Activated naive CD4-positive, alpha-beta T cell treated with anti-CD3 and anti-CD28 coated beads, Interleukin-2, amount 10 ng/mL, durations not matched to agents 7 days and 5 days (primary cell): ENCODE data around the gene CEMP1.

Experiments used
- CTCF ChIA-PET: fragments of 350-600 bp; sonication (Branson Sonifier 250); formaldehyde crosslinking; loops from one replicate; lab custom pipeline; 2021; ENCODE audit warnings: antibody characterized with exemption; lab: Charles Lee
- DNase-seq: peaks from one replicate; pipeline ENCODE4 v3.0.0-alpha.2; 2020
- H3K27ac Mint-ChIP-seq: one replicate; pipeline ENCODE4 v1.8.0; 2021; ENCODE audit warnings: mild to moderate bottlenecking, moderate library complexity, mixed read lengths
- H3K27me3 Mint-ChIP-seq: one replicate; pipeline ENCODE4 v1.8.0; 2021; ENCODE audit warnings: mild to moderate bottlenecking, mixed read lengths
- H3K36me3 Mint-ChIP-seq: one replicate; pipeline ENCODE4 v1.8.0; 2021; ENCODE audit warnings: mixed read lengths
- H3K4me1 Mint-ChIP-seq: one replicate; pipeline ENCODE4 v1.8.0; 2021; ENCODE audit warnings: mixed read lengths
- H3K4me3 Mint-ChIP-seq: one replicate; pipeline ENCODE4 v1.8.0; 2021; ENCODE audit warnings: mild to moderate bottlenecking, moderate library complexity, mixed read lengths
- H3K9me3 Mint-ChIP-seq: one replicate; pipeline ENCODE4 v1.8.0; 2021; ENCODE audit warnings: mixed read lengths

Gene CEMP1

GRCh38 chr16:2483939-2484897 lies 47.0 kb downstream of the CEMP1 start:
- Mint-ChIP-seq H3K36me3 (no peaks in the 10 kb centered on the region), H3K4me1 (peaks cover 20% of the 10 kb centered on the region), H3K27me3 (peaks cover 7% of the 10 kb centered on the region), H3K9me3 (no peaks in the 10 kb centered on the region), H3K4me3 (no peak overlapping the region), H3K27ac (no peak overlapping the region)
- CTCF ChIA-PET: interaction anchor here (1.4 kb wide), 1 partner anchor 17 kb away, joined by 3 read pairs; no protein-coding TSS in a partner anchor
- no peak for DNase-seq

DNA sequence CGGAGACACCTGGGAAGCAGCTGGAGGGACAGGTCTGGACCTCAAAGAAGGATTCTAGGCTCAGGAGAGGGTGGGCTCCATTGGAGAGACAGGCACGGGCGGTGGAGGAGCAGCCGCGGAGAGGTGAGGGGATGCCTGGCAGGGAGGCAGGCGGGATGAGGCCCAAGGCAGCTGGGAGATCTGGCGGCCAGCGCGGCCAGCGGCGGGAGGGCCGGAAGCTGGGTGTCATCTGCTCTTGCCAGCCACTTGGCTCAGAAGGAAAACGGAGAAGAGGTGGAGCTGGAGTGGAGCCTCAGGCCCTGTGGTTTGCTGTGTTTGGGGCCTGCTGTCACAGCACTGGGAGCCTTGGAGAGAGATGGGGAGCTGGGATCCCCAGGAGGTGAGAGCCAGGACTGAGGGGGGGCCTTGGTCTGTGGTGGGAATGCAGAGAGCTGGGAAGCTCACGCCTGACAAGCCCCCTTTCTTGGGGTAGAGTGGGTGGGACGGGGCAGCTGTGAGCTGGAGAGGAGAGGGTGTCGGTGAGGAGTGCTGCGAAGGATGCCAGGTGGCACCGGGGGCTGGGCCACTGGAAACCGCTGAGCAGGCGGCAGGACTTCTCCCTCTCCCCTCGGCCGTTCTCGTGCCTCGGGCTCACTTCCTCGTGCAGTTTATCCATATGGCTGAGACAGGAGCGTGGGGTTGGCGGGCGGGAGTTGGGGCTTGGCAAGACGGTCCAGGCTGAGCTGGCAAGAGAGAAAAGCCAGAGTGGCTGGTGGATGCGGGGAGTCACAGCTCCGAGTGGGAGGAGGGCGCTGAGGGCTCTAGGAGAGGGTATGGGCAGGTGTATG lies 48.3 kb downstream of the CEMP1 start:
- H3K36me3 Mint-ChIP-seq: no peaks in the 10 kb centered on the region
- H3K4me1 Mint-ChIP-seq: peaks cover 17% of the 10 kb centered on the region
- H3K27me3 Mint-ChIP-seq: peaks cover 9% of the 10 kb centered on the region
- DNase-seq: no peak
- H3K27ac Mint-ChIP-seq: no peak overlapping the region
- H3K9me3 Mint-ChIP-seq: no peaks in the 10 kb centered on the region
- CTCF ChIA-PET: interaction anchor here (0.6 kb wide), 1 partner anchor 332 kb away, joined by 3 read pairs; no protein-coding TSS in a partner anchor
- no peak overlapping the region for H3K4me3 Mint-ChIP-seq

DNA sequence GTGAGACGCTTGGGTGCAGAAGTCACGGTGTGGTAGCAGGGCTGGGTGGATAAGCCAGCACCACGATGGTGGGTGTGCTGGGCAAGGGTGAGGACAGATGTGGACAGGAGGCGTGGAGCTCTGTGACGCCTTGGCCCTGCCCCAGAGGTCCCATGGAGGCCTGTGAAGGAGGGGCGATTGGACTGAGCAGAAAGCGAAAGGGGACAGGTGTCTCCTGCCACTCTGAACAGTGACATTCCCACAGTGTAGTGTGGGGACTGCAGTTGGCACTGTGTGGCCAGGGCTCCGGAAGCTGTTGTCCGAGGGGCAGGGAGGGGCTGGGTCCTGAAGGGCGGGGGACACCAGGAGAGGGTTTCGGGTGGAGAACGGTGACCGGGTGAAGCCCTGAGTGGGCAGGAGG lies 49.0 kb downstream of the CEMP1 start:
- Mint-ChIP-seq H3K4me3 (no peak overlapping the region), H3K36me3 (no peaks in the 10 kb centered on the region), H3K4me1 (peaks cover 11% of the 10 kb centered on the region), H3K9me3 (no peaks in the 10 kb centered on the region), H3K27ac (no peak overlapping the region), H3K27me3 (peaks cover 12% of the 10 kb centered on the region)
- DNase-seq: no peak
- CTCF ChIA-PET: no interaction called here

DNA sequence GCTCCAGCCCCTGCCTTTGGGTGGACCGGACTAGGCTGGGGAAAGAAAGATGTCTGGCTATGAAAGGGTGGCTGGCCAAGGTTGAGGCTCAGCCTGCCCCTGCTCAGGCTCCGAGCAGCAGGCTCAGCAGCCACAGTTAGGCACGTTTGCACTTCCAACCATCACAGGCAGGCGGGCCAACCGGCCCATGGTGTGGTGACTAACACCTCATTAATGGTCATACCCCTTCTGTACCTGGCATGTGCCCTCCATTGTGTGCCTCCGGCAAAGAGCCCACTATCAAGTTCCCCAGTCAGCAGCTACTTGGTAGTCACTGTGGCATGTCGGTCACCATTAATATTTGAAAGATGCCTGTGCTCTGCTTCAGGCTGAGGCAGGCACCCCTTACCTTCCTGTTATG lies 49.5 kb downstream of the CEMP1 start:
- H3K4me3 Mint-ChIP-seq: no peak overlapping the region
- no peak overlapping the region for H3K27ac Mint-ChIP-seq
- no peaks in the 10 kb centered on the region for H3K9me3 Mint-ChIP-seq
- peaks cover 5% of the 10 kb centered on the region for H3K4me1 Mint-ChIP-seq
- no peak for DNase-seq
- H3K27me3 Mint-ChIP-seq: peaks cover 10% of the 10 kb centered on the region
- CTCF ChIA-PET: no interaction called here
- H3K36me3 Mint-ChIP-seq: no peaks in the 10 kb centered on the region

DNA sequence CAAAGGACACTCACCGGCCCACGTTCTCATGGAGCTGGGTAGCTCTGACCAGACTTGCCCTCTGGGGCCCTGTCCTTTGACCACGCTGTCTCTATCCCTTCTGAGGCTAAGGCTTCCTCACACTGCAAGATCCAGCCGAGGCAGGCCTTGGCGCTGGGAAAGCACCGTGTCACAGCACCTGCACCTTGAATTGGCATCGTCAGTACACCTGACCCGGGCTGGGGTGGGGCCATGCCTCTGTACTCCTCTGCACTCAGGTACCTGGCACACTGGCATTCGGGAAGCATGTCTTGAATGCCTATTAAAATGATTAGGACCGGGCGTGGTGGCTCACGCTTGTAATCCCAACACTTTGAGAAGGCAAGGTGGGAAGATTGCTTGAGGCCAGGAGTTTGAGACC lies 50.3 kb downstream of the CEMP1 start:
- CTCF ChIA-PET: no interaction called here

More for the DNA sequence above, 50.3 kb downstream of the CEMP1 start:
- DNase-seq: no peak
- Mint-ChIP-seq H3K4me1 (peaks cover 8% of the 10 kb centered on the region), H3K27me3 (peaks cover 17% of the 10 kb centered on the region), H3K9me3 (no peaks in the 10 kb centered on the region), H3K36me3 (no peaks in the 10 kb centered on the region), H3K4me3 (no peak overlapping the region), H3K27ac (no peak overlapping the region)
